Subcutaneous adipose tissue (tissue), 4 donors: ENCODE results near the gene NDUFAF3. TPM values are rescaled to one million over a fixed set of nuclear protein-coding genes. Genes with fewer than 3 reads are reported as not detected.

Experiments
- CTCF ChIP-seq: fragments of 450-650 bp; IDR thresholded peaks from one replicate; pipeline ENCODE4 v1.5.1; 2016; ENCODE audit warnings: low read depth, mild to moderate bottlenecking, control low read depth, antibody characterized with exemption, moderate library complexity
- total RNA-seq, 4 donors: library from RNA; depleted of rRNA; stranded (reverse); fragments of >200 nt; gene quantifications; one replicate each; pipeline ENCODE4 v1.1.0, GENCODE V29; 2016

Gene NDUFAF3
- total RNA-seq, 4 donors from 2014 or later: 95.4 to 179 (median 127) TPM

DNA sequence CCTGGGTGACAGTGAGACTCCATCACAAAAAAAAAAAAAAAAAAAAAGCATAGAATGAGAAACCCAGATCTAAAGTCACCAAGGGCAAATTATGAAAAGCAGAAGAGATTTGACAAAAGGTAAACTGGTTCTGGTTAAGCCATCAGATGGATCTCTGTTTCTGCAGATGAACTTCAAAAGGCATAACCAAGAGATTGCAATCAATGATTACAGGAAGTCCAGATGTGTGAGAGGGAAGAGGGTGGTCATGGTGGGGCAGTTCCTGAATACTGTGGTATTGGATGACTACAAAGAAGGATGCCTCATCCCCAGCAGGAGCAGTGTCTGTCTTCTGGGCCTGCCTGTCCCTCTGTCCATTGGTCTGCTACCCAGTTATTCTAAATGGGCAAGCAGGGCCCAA is 28.1 kb upstream of the NDUFAF3 start:
- TF ChIP-seq CTCF: no peak

DNA sequence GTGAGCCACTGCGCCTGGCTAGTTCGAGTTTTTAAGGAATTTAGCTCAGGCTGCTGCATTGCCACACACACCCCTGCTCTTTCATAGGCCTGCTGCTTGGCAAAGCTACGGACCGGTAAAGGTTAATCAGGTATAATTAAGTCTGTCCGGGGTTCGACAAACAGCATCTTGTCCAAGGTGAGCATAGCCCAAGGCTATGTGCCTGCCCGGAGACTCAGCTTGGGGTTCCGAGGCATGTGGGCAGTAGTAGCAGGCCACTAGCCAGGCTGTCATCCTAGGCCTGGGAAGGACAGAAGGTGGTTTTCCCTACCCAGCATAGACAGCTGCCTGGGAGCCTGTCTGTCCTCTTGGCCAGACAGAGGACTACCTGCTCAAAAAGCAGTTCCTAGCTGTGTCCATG is 25.3 kb upstream of the NDUFAF3 start:
- TF ChIP-seq CTCF: no peak

GRCh38 chr3:48997102-48997635 is 24.8 kb upstream of the NDUFAF3 start:
- no peak for TF ChIP-seq CTCF

DNA sequence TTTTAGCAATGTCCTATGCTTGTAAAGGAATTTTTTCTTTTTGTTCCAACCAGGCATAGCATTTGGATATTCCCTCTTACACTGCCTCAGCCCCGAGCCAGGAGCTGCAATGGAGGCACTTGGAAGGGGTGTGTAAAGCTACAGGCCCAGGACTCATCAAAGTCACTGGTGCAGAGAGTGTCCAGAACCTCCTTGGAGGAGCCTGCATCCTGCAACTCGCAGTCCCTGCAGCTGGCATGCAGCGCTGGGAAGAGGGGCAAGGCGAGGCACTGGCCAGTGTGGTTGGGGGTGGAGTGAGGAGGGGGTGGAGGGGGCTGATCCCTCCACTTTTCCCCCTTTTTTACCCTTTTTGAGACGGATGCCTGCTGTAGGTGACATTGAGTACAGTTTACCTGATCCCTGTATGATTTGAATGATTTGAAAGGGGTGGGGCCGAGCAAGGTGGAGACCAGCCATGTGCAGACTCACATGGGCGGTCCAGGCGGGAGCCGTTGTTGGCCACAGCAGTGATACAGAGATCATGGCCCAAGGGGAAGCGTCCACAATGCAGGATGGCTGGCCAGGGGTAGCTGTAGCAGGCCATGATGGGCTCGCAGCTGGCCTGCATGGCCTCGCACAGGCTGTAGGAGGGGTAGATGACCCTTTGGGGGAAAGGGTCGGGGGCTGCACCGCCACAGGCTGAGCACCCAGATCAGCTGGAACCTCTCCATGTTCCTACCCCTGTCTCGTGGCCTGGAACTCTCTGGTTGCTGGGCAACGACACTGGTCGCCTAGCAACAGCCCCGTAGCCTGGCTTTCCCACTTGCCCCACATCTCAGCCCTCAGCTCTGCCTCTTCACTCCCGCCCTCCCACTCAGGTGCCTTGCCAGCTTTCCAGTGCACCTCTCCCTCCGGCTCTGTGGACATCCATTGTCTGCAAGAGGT is 23.9 kb upstream of the NDUFAF3 start:
- no peak for TF ChIP-seq CTCF

DNA sequence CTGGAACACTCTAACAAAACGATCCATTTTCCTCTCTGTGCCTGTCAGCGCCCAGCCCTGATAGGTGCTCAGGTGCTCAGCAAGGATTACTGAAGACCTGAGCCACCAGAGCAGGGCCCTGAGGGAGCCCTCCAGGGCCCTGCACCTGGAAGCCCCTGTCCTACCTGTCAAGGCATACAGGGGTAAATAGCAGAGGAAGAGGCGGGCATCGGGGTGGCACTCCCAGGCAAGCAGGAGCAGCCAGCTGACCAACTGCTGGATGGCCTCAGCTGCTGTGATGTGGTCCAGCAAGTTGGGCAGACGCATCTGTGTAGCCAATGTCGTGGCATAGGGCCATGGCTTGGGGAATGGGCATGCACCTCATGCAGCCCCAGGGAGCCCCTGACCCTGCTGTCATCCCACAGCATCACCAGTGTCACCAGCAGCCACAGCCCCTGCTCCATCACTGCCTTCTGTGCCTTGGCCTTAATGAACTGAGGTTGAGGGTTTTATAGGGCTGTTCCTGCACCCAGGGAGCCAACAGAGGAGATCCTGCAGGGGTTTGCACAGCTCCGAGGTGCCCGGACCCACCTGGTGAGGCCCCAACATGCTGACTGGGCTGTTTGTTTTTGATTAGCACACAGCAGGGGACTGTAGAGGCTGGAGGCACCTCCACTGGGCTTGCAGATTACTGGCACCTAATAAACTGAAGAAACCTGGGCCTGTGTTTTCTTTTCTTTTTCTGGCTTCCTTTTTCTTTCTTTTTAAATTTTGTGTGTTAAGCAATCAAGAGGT is 22.6 kb upstream of the NDUFAF3 start:
- TF ChIP-seq CTCF: no peak

DNA sequence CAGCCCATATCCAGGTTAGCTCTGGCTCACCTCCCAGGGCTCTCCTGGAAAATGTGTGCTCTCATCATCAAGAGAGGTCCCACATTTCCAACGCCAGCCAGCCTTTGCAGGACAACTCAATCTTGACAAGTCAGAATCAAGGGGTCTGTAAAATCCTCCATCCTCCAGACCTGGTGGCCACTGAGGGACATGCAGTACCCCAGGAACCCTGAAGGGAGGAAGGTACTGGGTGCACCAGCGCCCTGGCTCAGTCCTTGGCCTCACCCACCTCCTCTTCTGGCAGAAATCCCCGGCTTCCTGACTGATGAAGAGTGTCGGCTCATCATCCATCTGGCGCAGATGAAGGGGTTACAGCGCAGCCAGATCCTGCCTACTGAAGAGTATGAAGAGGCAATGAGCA is 20.8 kb upstream of the NDUFAF3 start:
- TF ChIP-seq CTCF: no peak
